ENCODE data around the gene NANOG.
A peak's percentile ranks its signal among the peaks of the same experiment; 100 is the strongest.
"Not testable (repeated sequence)": the region's sequence is repeated elsewhere in the genome, so short reads cannot be mapped to it uniquely, and the experiment has no call there.

Gene NANOG

GRCh38 chr12:7806319-7806718, 17.1 kb downstream of the NANOG start:
- not testable (repeated sequence) for FAIRE-seq

GRCh38 chr12:7806863-7807487, 17.8 kb downstream of the NANOG start:
- FAIRE-seq = peak; percentile 96

DNA sequence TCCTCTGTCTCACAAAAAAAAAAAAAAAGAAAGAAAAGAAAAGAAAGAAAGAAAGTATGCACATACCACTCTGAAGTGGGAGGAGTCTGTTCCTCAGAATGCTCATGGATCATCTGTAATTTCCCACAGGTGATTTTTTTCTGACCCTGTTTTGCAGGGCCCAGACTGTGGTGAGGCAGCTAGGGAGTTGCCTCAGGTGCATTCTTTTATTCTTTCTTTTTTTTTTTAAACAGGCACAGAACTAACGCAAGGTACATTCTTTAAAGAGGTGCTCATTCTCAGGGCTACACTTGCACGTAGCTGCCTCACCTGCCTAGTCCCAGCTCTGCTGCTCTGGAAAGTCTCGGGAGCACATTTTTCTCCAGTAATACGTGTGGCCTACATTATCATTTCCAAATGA, 36.6 kb downstream of the NANOG start:
- FAIRE-seq = not testable (repeated sequence)

GRCh38 chr12:7829737-7830136, 40.5 kb downstream of the NANOG start:
- FAIRE-seq = not testable (repeated sequence)

- peak; percentile 11 for FAIRE-seq
Observed at GRCh38 chr12:7832059-7832696, 43.0 kb downstream of the NANOG start.

- not testable (repeated sequence) for FAIRE-seq
Observed at GRCh38 chr12:7833201-7833600, 44.0 kb downstream of the NANOG start.

DNA sequence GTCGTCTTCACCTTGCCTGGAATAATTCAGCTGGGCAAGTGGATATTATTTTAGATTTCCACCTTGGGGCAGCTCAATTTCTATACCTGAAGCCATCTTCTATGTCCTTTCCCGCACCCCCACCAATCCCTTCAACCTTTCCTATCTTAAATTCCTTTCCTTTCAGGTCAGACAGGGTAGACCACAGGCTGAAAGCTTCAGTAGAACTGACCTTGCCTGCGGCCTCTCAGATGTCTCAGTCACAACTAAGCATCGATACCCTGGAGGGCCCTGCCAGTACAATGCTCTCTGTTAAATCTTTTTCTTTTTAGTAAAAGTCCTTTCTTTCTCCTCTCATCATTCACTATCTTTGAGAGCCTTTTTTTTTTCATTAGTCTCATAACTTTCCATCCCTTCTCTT, 44.6 kb downstream of the NANOG start:
- FAIRE-seq = no peak

- FAIRE-seq = no peak
Observed at GRCh38 chr12:7834701-7835100, 45.5 kb downstream of the NANOG start.

GRCh38 chr12:7835116-7835515, 45.9 kb downstream of the NANOG start:
- FAIRE-seq = no peak

GRCh38 chr12:7835766-7836165, 46.6 kb downstream of the NANOG start:
- FAIRE-seq = no peak

DNA sequence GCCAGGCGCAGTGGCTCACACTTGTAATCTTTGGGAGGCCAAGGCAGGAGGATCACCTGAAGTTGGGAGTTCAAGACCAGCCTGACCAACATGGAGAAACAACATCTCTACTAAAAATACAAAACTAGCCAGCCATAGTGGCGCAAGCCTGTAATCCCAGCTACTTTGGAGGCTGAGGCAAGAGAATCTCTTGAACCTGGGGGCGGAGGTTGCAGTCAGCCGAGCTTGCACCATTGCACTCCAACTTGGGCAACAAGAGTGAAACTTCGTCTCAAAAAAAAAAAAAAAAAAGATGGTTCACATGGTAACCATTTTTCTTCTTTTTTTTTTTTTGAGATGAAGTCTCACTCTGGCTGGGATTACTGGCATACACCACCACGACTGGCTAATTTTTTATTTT, 48.2 kb downstream of the NANOG start:
- FAIRE-seq = no peak

- FAIRE-seq = not testable (repeated sequence)
Observed at GRCh38 chr12:7839226-7839625, 50.0 kb downstream of the NANOG start.

DNA sequence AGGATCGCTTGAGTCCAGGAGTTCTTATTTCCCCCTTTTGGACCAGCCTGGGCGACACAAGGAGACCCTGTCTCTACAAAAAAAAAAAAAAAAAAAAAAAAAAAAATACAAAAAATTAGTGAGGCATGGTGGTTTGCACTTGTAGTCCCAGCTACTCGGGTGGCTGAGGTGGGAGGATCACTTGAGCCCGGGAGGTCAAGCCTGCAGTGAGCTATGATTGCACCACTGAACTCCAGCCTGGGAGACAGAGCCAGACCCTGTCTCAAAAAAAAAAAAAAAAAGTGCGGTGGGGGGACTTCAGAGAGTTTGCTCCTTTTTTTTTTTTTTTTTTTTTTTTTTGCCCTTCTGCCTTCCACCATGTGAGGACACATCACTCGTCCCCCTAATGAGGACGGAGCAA, 50.6 kb downstream of the NANOG start:
- FAIRE-seq = not testable (repeated sequence)

GRCh38 chr12:7842444-7842843, 53.2 kb downstream of the NANOG start:
- FAIRE-seq = not testable (repeated sequence)

- not testable (repeated sequence) for FAIRE-seq
Observed at GRCh38 chr12:7843149-7843548, 53.9 kb downstream of the NANOG start.

DNA sequence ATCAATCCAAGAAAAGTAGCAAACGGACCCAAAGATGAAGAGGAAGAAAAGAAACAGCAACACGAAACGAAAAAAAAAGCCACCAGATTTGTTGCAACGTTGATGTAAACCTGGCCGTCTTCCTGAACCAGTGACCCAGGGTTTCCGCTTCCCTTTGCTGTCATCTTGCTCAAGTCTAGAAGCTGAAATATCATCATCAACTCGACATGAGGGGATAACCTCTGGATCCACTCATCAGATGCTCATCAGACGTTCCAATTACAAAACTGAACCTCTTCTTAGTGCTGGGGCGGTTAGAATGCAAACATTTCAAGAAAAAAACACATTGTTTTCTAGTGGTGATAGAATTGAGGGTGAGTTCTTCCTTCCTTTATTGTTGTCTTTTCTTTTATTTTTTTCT, 54.4 kb downstream of the NANOG start:
- FAIRE-seq = not testable (repeated sequence)

- FAIRE-seq = no peak
Observed at GRCh38 chr12:7844116-7844515, 54.9 kb downstream of the NANOG start.

DNA sequence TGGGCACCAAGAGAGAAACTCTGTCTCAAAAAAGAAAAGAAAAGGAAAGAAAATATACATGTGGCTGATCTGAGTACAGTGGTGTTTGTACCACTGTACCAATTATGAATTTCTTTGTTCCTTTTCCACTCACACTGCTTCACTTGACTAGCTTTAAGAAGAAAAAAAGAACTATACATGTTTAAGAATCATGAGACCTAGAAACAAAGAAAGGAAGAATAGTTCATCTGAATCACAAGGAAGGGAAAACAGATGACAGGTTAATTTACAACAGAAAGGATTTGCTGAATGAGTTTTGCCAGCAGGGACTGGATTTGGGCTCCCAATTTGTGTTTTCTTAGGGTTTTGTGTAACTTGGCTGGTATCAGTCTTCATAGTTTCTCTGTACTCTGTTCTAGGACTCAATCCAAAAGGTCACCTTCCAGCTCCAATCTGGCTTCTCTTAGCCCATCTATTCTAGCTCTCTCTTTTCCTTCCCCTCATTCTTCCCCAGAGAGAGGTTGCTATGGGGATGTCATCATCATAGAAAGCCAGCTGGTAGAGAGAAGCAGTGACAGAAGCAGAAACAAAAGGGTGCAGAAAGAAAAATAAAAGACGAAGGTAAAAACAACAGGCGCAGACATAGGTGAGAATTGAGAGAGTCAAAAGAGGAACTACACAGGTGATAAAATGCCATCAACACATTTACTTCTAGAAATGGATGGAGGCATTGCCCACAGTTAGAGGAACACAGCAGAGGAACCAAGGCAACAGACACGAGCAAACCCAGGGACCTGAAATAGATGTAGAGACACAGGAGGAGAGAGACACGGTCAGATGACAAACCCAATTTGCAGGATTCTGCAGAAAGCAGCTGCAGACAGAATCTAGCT, 58.3 kb downstream of the NANOG start:
- not testable (repeated sequence) for FAIRE-seq

DNA sequence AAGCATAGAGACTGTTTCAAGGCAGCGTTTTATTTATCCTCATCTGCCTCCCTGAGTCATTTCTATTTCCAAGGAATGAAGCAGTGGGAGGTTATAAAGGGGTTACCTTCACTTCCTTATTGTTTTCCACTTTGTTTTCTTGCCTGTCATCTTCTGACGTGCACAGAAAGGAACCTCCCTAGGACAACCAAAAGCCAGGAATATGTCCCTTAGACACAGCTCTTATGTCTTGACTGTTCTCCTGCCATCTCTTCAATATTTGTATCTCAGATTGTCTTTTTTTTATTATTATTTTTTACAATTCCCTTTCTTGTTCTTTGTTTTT, 58.9 kb downstream of the NANOG start:
- FAIRE-seq = not testable (repeated sequence)
